Panc1 (cell line): ENCODE measurements around the gene DNAJC5G.

ENCODE experiments used
- CTCF ChIP-seq: fragments of 450-650 bp; IDR thresholded peaks from 2 replicates; pipeline ENCODE4 v1.5.1; 2017; ENCODE audit warnings: mild to moderate bottlenecking
- POLR2AphosphoS5 ChIP-seq: IDR thresholded peaks from 2 replicates; pipeline ENCODE4 v1.6.1; 2012; ENCODE audit warnings: mild to moderate bottlenecking, low read depth, low read length, moderate library complexity
- SIN3A ChIP-seq: IDR thresholded peaks from 2 replicates; pipeline ENCODE4 v1.6.1; 2012; ENCODE audit warnings: low read depth, mild to moderate bottlenecking, low read length, moderate library complexity, borderline replicate concordance; ENCODE audit not compliant: insufficient read depth

- TF ChIP-seq CTCF, result no peak
- TF ChIP-seq POLR2AphosphoS5, result no peak
- no peak for TF ChIP-seq SIN3A
Measured at GRCh38 chr2:27312152-27312551, 36.9 kb downstream of the DNAJC5G start.
